GM19193 (cell line): ENCODE results near the gene TMEM209.

Source experiments
- POLR2A ChIP-seq: IDR thresholded peaks from 4 replicates; pipeline ENCODE4 v1.6.1; 2011; ENCODE audit not compliant: insufficient read depth, insufficient read length; ENCODE audit errors: extremely low read depth

TMEM209 gene

GRCh38 chr7:130141161-130141883, 63.9 kb downstream of the TMEM209 start:
- TF ChIP-seq POLR2A = peak; percentile 60

- TF ChIP-seq POLR2A = no peak
These were observed 64.5 kb downstream of the TMEM209 start for GRCh38 chr7:130140551-130141160.

- TF ChIP-seq POLR2A = no peak
These were observed 65.8 kb downstream of the TMEM209 start for GRCh38 chr7:130139193-130139960.

- TF ChIP-seq POLR2A = no peak
These were observed 68.0 kb downstream of the TMEM209 start for GRCh38 chr7:130137207-130137606.

- no peak for TF ChIP-seq POLR2A
These were observed 68.5 kb downstream of the TMEM209 start for GRCh38 chr7:130136579-130137167.

GRCh38 chr7:130135208-130136205, 69.7 kb downstream of the TMEM209 start:
- TF ChIP-seq POLR2A = no peak

- TF ChIP-seq POLR2A = no peak
These were observed 70.5 kb downstream of the TMEM209 start for GRCh38 chr7:130134726-130135125.

GRCh38 chr7:130134106-130134636, 71.0 kb downstream of the TMEM209 start:
- no peak for TF ChIP-seq POLR2A

- no peak for TF ChIP-seq POLR2A
These were observed 72.0 kb downstream of the TMEM209 start for GRCh38 chr7:130133029-130133782.

- TF ChIP-seq POLR2A = no peak
These were observed 73.0 kb downstream of the TMEM209 start for GRCh38 chr7:130131964-130132875.

GRCh38 chr7:130131191-130131834, 73.9 kb downstream of the TMEM209 start:
- TF ChIP-seq POLR2A = no peak

- TF ChIP-seq POLR2A = no peak
These were observed 76.2 kb downstream of the TMEM209 start for GRCh38 chr7:130129011-130129411.
